GM21528 (cell line): Measurements from ENCODE around the gene MRGPRD.
"Not testable (repeated sequence)": the region's sequence is repeated elsewhere in the genome, so short reads cannot be mapped to it uniquely, and the experiment has no call there.

Source experiments
- ATAC-seq: cut with Tn5 transposase; IDR thresholded peaks from one replicate; pipeline ENCODE4 v1.9.1; 2021; ENCODE audit warnings: mild to moderate bottlenecking, moderate library complexity; ENCODE audit not compliant: unreplicated experiment, low FRiP score

The MRGPRD gene

GRCh38 chr11:69006816-69007215, 26.0 kb upstream of the MRGPRD start:
- no peak for ATAC-seq

GRCh38 chr11:69005631-69006368, 25.0 kb upstream of the MRGPRD start:
- ATAC-seq: no peak

GRCh38 chr11:69005183-69005630, 24.4 kb upstream of the MRGPRD start:
- ATAC-seq: no peak

GRCh38 chr11:69004411-69005182, 23.8 kb upstream of the MRGPRD start:
- ATAC-seq: no peak

- no peak for ATAC-seq
Observed at GRCh38 chr11:69003866-69004367, 23.1 kb upstream of the MRGPRD start.

- ATAC-seq: no peak
Observed at GRCh38 chr11:69003301-69003865, 22.6 kb upstream of the MRGPRD start.

- no peak for ATAC-seq
Observed at GRCh38 chr11:69002570-69003231, 21.9 kb upstream of the MRGPRD start.

GRCh38 chr11:69002110-69002569, 21.4 kb upstream of the MRGPRD start:
- ATAC-seq: no peak

GRCh38 chr11:69001243-69002081, 20.7 kb upstream of the MRGPRD start:
- ATAC-seq: no peak

- ATAC-seq: no peak
Observed at GRCh38 chr11:69000831-69001242, 20.1 kb upstream of the MRGPRD start.

GRCh38 chr11:69000391-69000790, 19.6 kb upstream of the MRGPRD start:
- no peak for ATAC-seq

- ATAC-seq: not testable (repeated sequence)
Observed at GRCh38 chr11:68999748-69000355, 19.1 kb upstream of the MRGPRD start.

- no peak for ATAC-seq
Observed at GRCh38 chr11:68999093-68999747, 18.4 kb upstream of the MRGPRD start.

- no peak for ATAC-seq
Observed at GRCh38 chr11:68998390-68998911, 17.7 kb upstream of the MRGPRD start.

GRCh38 chr11:68997995-68998348, 17.2 kb upstream of the MRGPRD start:
- ATAC-seq: no peak

GRCh38 chr11:68997124-68997994, 16.6 kb upstream of the MRGPRD start:
- no peak for ATAC-seq

GRCh38 chr11:68996376-68997123, 15.8 kb upstream of the MRGPRD start:
- ATAC-seq: no peak
